Measurements from ENCODE around the gene SLC35E1.

DNA sequence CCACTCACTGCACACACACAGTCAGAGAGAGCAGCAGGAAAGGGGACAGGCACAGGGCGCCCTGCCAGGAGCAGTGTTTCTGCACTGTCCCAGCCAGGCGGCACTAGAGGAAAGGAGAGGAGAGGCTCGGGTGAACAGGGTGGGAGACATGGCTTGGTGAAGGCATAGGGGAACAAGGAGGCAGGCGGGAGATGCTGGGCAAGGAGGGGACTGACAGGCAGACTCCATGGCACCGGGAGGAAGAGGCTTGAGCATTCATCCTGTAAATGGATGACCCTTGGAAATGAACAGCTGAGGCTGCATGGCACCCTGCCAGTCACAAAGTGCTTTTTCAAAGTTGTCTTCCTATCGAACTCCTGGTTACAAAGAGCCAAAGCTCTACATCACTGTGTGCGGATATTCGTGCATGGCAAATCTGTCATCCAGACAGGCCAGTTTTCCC is 33.4 kb upstream of the SLC35E1 start:
- TF ChIP-seq POLR2AphosphoS5 (IDR thresholded peaks at IDR 0.05) (no peak), POLR2A (IDR thresholded peaks at IDR 0.05) (no peak)
- TF ChIP-seq, protein P1, sequence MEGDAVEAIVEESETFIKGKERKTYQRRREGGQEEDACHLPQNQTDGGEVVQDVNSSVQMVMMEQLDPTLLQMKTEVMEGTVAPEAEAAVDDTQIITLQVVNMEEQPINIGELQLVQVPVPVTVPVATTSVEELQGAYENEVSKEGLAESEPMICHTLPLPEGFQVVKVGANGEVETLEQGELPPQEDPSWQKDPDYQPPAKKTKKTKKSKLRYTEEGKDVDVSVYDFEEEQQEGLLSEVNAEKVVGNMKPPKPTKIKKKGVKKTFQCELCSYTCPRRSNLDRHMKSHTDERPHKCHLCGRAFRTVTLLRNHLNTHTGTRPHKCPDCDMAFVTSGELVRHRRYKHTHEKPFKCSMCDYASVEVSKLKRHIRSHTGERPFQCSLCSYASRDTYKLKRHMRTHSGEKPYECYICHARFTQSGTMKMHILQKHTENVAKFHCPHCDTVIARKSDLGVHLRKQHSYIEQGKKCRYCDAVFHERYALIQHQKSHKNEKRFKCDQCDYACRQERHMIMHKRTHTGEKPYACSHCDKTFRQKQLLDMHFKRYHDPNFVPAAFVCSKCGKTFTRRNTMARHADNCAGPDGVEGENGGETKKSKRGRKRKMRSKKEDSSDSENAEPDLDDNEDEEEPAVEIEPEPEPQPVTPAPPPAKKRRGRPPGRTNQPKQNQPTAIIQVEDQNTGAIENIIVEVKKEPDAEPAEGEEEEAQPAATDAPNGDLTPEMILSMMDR (IDR thresholded peaks at IDR 0.05): no peak

All from breast epithelium (tissue), 3 donors.